H9 (cell line): Measurements from ENCODE around the gene FHIT. TPM values are rescaled to one million over a fixed set of nuclear protein-coding genes. Genes with fewer than 3 reads are reported as not detected.

Source experiments
- DNase-seq: peaks from one replicate; pipeline ENCODE4 v3.0.0-alpha.2; 2017
- H2AFZ ChIP-seq: one replicate; pipeline ENCODE4 v1.6.1; 2013; ENCODE audit warnings: mild to moderate bottlenecking, low read length, control low read depth, moderate library complexity
- H2AK5ac ChIP-seq: 2 replicates; pipeline ENCODE4 v1.6.1; 2013; ENCODE audit warnings: low read length, control low read depth, mixed read lengths; ENCODE audit not compliant: insufficient read length
- H2BK120ac ChIP-seq: one replicate; pipeline ENCODE4 v1.6.1; 2013; ENCODE audit warnings: low read depth, mild to moderate bottlenecking, low read length, control low read depth, inconsistent platforms; ENCODE audit not compliant: poor library complexity, severe bottlenecking
- H2BK12ac ChIP-seq: 2 replicates; pipeline ENCODE4 v1.6.1; 2013; ENCODE audit warnings: low read length, control low read depth, mixed read lengths, low read depth; ENCODE audit not compliant: insufficient read length
- H2BK15ac ChIP-seq: 2 replicates; pipeline ENCODE4 v1.6.1; 2013; ENCODE audit warnings: low read depth, low read length, control low read depth
- H2BK20ac ChIP-seq: one replicate; pipeline ENCODE4 v1.6.1; 2013; ENCODE audit warnings: low read depth, mild to moderate bottlenecking, low read length, control low read depth, inconsistent platforms; ENCODE audit not compliant: poor library complexity, severe bottlenecking
- H2BK5ac ChIP-seq: 2 replicates; pipeline ENCODE4 v1.6.1; 2013; ENCODE audit warnings: low read length, control low read depth, mixed read lengths; ENCODE audit not compliant: insufficient read length
- H3K14ac ChIP-seq: 2 replicates; pipeline ENCODE4 v1.6.1; 2013; ENCODE audit warnings: low read length, control low read depth; ENCODE audit not compliant: insufficient read depth
- H3K18ac ChIP-seq: 2 replicates; pipeline ENCODE4 v1.6.1; 2013; ENCODE audit warnings: low read depth, mild to moderate bottlenecking, mixed read lengths, low read length, control low read depth; ENCODE audit not compliant: insufficient read length
- H3K23ac ChIP-seq: 2 replicates; pipeline ENCODE4 v1.6.1; 2013; ENCODE audit warnings: low read length, control low read depth, mixed read lengths, low read depth; ENCODE audit not compliant: insufficient read length
- H3K23me2 ChIP-seq: 2 replicates; pipeline ENCODE4 v1.6.1; 2013; ENCODE audit warnings: low read depth, mild to moderate bottlenecking, mixed read lengths, low read length, control low read depth; ENCODE audit not compliant: insufficient read length, poor library complexity, severe bottlenecking
- H3K27ac ChIP-seq: 2 replicates; pipeline ENCODE4 v1.5.1; 2013; ENCODE audit warnings: low read length, control low read depth, mixed read lengths, low read depth; ENCODE audit not compliant: insufficient read length
- H3K27me3 ChIP-seq: 2 replicates; pipeline ENCODE4 v1.6.1; 2013; ENCODE audit warnings: low read length, control low read depth, inconsistent platforms; ENCODE audit not compliant: insufficient read depth
- H3K4ac ChIP-seq: 2 replicates; pipeline ENCODE4 v1.6.1; 2013; ENCODE audit warnings: low read depth, mild to moderate bottlenecking, control low read depth, inconsistent platforms, low read length, moderate library complexity
- H3K4me1 ChIP-seq: 2 replicates; pipeline ENCODE4 v1.6.1; 2013; ENCODE audit warnings: low read length, control low read depth, inconsistent platforms; ENCODE audit not compliant: insufficient read depth
- H3K4me2 ChIP-seq: 2 replicates; pipeline ENCODE4 v1.6.1; 2013; ENCODE audit warnings: low read length, control low read depth, mixed read lengths; ENCODE audit not compliant: insufficient read length, insufficient read depth
- H3K56ac ChIP-seq: 2 replicates; pipeline ENCODE4 v1.6.1; 2013; ENCODE audit warnings: low read depth, mild to moderate bottlenecking, mixed read lengths, low read length, control low read depth; ENCODE audit not compliant: insufficient read length
- H3K79me1 ChIP-seq: 2 replicates; pipeline ENCODE4 v1.6.1; 2013; ENCODE audit warnings: low read depth, mild to moderate bottlenecking, moderate library complexity, low read length, control low read depth, inconsistent platforms; ENCODE audit not compliant: insufficient read depth, poor library complexity, severe bottlenecking
- H3K79me2 ChIP-seq: 2 replicates; pipeline ENCODE4 v1.6.1; 2013; ENCODE audit warnings: low read length, control low read depth, inconsistent platforms; ENCODE audit not compliant: insufficient read depth
- H3K9ac ChIP-seq: 2 replicates; pipeline ENCODE4 v1.6.1; 2013; ENCODE audit warnings: low read length, control low read depth, mixed read lengths; ENCODE audit not compliant: insufficient read length; ENCODE audit errors: extremely low read depth
- H3K9me3 ChIP-seq: one replicate; pipeline ENCODE4 v1.6.1; 2013; ENCODE audit warnings: low read depth, low read length, inconsistent platforms; ENCODE audit not compliant: control insufficient read depth
- H3T11ph ChIP-seq: one replicate; pipeline ENCODE4 v1.6.1; 2013; ENCODE audit warnings: mild to moderate bottlenecking, low read length, control low read depth, inconsistent platforms
- H4K20me1 ChIP-seq: one replicate; pipeline ENCODE4 v1.6.1; 2013; ENCODE audit not compliant: control insufficient read depth, insufficient read length, insufficient read depth
- H4K5ac ChIP-seq: 2 replicates; pipeline ENCODE4 v1.6.1; 2013; ENCODE audit warnings: low read depth, mild to moderate bottlenecking, mixed read lengths, low read length, control low read depth; ENCODE audit not compliant: insufficient read length
- H4K8ac ChIP-seq: replicated peaks from 2 replicates; pipeline ENCODE4 v1.6.1; 2013; ENCODE audit warnings: low read length, control low read depth, mixed read lengths, low read depth; ENCODE audit not compliant: insufficient read length
- H4K91ac ChIP-seq: 2 replicates; pipeline ENCODE4 v1.6.1; 2013; ENCODE audit warnings: low read depth, mild to moderate bottlenecking, moderate library complexity, mixed read lengths, low read length, control low read depth; ENCODE audit not compliant: insufficient read length
- H3K27ac Mint-ChIP-seq, 3 experiments: 2 replicates in 2 of 3; 3 replicates in 1 of 3; pipeline ENCODE4 v1.8.0; 2020 to 2021; ENCODE audit warnings: mixed read lengths in 3 of 3, mild to moderate bottlenecking in 1 of 3, moderate library complexity in 1 of 3
- H3K27me3 Mint-ChIP-seq: 2 replicates; pipeline ENCODE4 v1.8.0; 2021; ENCODE audit warnings: low read depth, mild to moderate bottlenecking, moderate library complexity, mixed read lengths
- H3K36me3 Mint-ChIP-seq, 3 experiments: 2 replicates in 2 of 3; 3 replicates in 1 of 3; pipeline ENCODE4 v1.8.0; 2020 to 2021; ENCODE audit warnings: low read depth in 3 of 3, mixed read lengths in 3 of 3; ENCODE audit not compliant: insufficient read depth in 1 of 3
- H3K4me1 Mint-ChIP-seq, 2 experiments: 2 replicates each; pipeline ENCODE4 v1.8.0; 2020; ENCODE audit warnings: mixed read lengths in 2 of 2
- H3K4me3 Mint-ChIP-seq, 2 experiments: 2 replicates in 1 of 2; 3 replicates in 1 of 2; pipeline ENCODE4 v1.8.0; 2020 to 2021; ENCODE audit warnings: mild to moderate bottlenecking in 2 of 2, mixed read lengths in 2 of 2, moderate library complexity in 1 of 2
- H3K9me3 Mint-ChIP-seq, 2 experiments: 2 replicates in 1 of 2; 3 replicates in 1 of 2; pipeline ENCODE4 v1.8.0; 2020; ENCODE audit warnings: mild to moderate bottlenecking in 2 of 2, mixed read lengths in 2 of 2, moderate library complexity in 1 of 2
- WGBS: extraction: QIAGEN DNeasy Blood & Tissue Kit; methylation state at CpG from one replicate; pipeline ENCODE4 v1.1.7; 2013; ENCODE audit warnings: missing lambda C conversion rate, low lambda C conversion rate, mixed read lengths; ENCODE audit not compliant: insufficient read length; ENCODE audit errors: extremely low coverage; 5-methylcytosine and 5-hydroxymethylcytosine counted together
- total RNA-seq: library from RNA; stranded (reverse); gene quantifications from 2 replicates; pipeline ENCODE4 v1.2.1, GENCODE V29; 2021
- TF ChIP-seq, protein P1 (sequence below): fragments of 200-600 bp; sonication (generic); conservative IDR thresholded peaks from 3 replicates; pipeline ENCODE4 v1.8.0; 2021; ENCODE audit warnings: antibody characterized with exemption, mild to moderate bottlenecking

FHIT gene
- total RNA-seq, 1 experiment from 2014 or later, result 3.0 TPM

DNA sequence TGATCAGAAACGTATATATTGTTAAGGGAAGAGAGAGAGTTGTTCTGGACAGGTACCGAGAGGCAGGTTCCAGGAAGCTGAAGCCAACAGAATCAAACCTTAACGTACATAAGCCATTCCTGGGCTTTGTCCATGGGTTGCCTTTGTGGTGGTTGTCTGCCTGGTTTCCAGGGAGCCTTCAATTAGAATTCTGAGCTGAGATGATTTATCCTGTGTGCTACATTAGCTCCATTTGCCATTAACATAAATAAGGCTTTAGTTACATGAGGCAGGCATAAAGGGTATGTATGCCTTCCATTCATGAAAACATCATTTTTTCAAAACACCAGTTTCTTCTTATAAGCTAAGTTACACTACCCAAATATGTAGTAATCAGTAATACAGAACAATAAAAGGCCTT, 1472.0 kb downstream of the FHIT start:
- Histone ChIP-seq H3K9me3 (no peaks in the 10 kb centered on the region), H4K5ac (no peak overlapping the region), H2BK5ac (no peak overlapping the region), H2BK12ac (no peak overlapping the region), H2BK15ac (no peak overlapping the region), H3K9ac (no peak overlapping the region), H3K79me1 (no peaks in the 10 kb centered on the region), H3K27ac (no peak overlapping the region), H3K27me3 (no peaks in the 10 kb centered on the region), H3T11ph (no peak overlapping the region), H3K18ac (no peak overlapping the region), H4K20me1 (no peaks in the 10 kb centered on the region), H3K56ac (no peak overlapping the region), H2BK20ac (no peak overlapping the region), H3K23ac (no peak overlapping the region), H3K79me2 (no peaks in the 10 kb centered on the region), H4K91ac (no peak overlapping the region), H3K4me1 (no peaks in the 10 kb centered on the region), H3K23me2 (no peaks in the 10 kb centered on the region), H2BK120ac (no peak overlapping the region), H2AFZ (no peak overlapping the region), H3K14ac (no peak overlapping the region), H2AK5ac (no peak overlapping the region), H3K4me2 (no peak overlapping the region), H4K8ac (no peak overlapping the region), H3K4ac (no peak overlapping the region)
- TF ChIP-seq, protein P1, sequence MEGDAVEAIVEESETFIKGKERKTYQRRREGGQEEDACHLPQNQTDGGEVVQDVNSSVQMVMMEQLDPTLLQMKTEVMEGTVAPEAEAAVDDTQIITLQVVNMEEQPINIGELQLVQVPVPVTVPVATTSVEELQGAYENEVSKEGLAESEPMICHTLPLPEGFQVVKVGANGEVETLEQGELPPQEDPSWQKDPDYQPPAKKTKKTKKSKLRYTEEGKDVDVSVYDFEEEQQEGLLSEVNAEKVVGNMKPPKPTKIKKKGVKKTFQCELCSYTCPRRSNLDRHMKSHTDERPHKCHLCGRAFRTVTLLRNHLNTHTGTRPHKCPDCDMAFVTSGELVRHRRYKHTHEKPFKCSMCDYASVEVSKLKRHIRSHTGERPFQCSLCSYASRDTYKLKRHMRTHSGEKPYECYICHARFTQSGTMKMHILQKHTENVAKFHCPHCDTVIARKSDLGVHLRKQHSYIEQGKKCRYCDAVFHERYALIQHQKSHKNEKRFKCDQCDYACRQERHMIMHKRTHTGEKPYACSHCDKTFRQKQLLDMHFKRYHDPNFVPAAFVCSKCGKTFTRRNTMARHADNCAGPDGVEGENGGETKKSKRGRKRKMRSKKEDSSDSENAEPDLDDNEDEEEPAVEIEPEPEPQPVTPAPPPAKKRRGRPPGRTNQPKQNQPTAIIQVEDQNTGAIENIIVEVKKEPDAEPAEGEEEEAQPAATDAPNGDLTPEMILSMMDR, result no peak
- DNase-seq, result no peak
- Mint-ChIP-seq H3K36me3 (no peaks in the 10 kb centered on the region; a peak in 2 of 7 replicates), H3K9me3 (no peaks in the 10 kb centered on the region; a peak in 1 of 5 replicates), H3K4me1 (peaks cover 12 to 15% of the 10 kb centered on the region in 2 experiments), H3K4me3 (no peak overlapping the region), H3K27me3 (no peaks in the 10 kb centered on the region; the same call in 1 of the 2 replicates), H3K27ac (no peak overlapping the region)
- WGBS, result no CpG with 5 or more reads among the region's 3 CpGs
